GM12865 (cell line): ENCODE measurements around the gene LHFPL3.

ENCODE experiments used
- DNase-seq: peaks from one replicate; pipeline ENCODE4 v3.0.0; 2010; ENCODE audit warnings: low read depth
- H3K4me3 ChIP-seq: 2 replicates; pipeline ENCODE4 v1.5.1; 2011; ENCODE audit warnings: mild to moderate bottlenecking, low read depth, low read length, control low read depth
- CTCF ChIP-seq: IDR thresholded peaks from 2 replicates; pipeline ENCODE4 v1.5.1; 2011; ENCODE audit warnings: low read length, control low read depth, low read depth, inconsistent platforms; ENCODE audit not compliant: insufficient read depth; ENCODE audit errors: missing control alignments

Gene LHFPL3

GRCh38 chr7:104883718-104884452 is 555.5 kb downstream of the LHFPL3 start:
- peak; percentile 93 for TF ChIP-seq CTCF
- peak; percentile 88 for DNase-seq
- no peak overlapping the region for H3K4me3 ChIP-seq

GRCh38 chr7:104886651-104887050 is 558.2 kb downstream of the LHFPL3 start:
- no peak for TF ChIP-seq CTCF
- H3K4me3 ChIP-seq, result no peak overlapping the region
- no peak for DNase-seq

GRCh38 chr7:104890216-104890615 is 561.8 kb downstream of the LHFPL3 start:
- no peak for TF ChIP-seq CTCF
- no peak overlapping the region for H3K4me3 ChIP-seq
- DNase-seq, result no peak

- no peak overlapping the region for H3K4me3 ChIP-seq
- TF ChIP-seq CTCF, result no peak
- DNase-seq, result no peak
Measured at GRCh38 chr7:104891949-104892348, 563.5 kb downstream of the LHFPL3 start.

- TF ChIP-seq CTCF, result no peak
- no peak overlapping the region for H3K4me3 ChIP-seq
- no peak for DNase-seq
Measured at GRCh38 chr7:104894314-104894713, 565.9 kb downstream of the LHFPL3 start.

- DNase-seq, result peak; percentile 87
- no peak for TF ChIP-seq CTCF
- H3K4me3 ChIP-seq, result peak overlapping the region; percentile 1; the same call in 1 of the 2 replicates
Measured at GRCh38 chr7:104894726-104895521, 566.5 kb downstream of the LHFPL3 start.
